Duodenal mucosa (tissue), 2 donors: ENCODE measurements around the gene PFKL.
"Not testable (repeated sequence)": the region's sequence is repeated elsewhere in the genome, so short reads cannot be mapped to it uniquely, and the experiment has no call there.

ENCODE experiments used
- H3K27ac ChIP-seq: one replicate; pipeline ENCODE4 v1.7.0; 2013; ENCODE audit warnings: low read depth, low read length
- H3K27me3 ChIP-seq, 2 donors: one replicate each; pipeline ENCODE4 v1.7.0; 2013; ENCODE audit warnings: low read length in 2 of 2, control low read depth in 1 of 2; ENCODE audit not compliant: insufficient read depth in 2 of 2, control insufficient read depth in 1 of 2
- H3K36me3 ChIP-seq, 2 donors: one replicate each; pipeline ENCODE4 v1.7.0; 2013; ENCODE audit warnings: low read length in 2 of 2, control low read depth in 1 of 2; ENCODE audit not compliant: insufficient read depth in 2 of 2, control insufficient read depth in 1 of 2
- H3K4me1 ChIP-seq, 2 donors: one replicate each; pipeline ENCODE4 v1.7.0; 2013; ENCODE audit warnings: low read length in 2 of 2, control low read depth in 1 of 2; ENCODE audit not compliant: insufficient read depth in 2 of 2, control insufficient read depth in 1 of 2
- H3K4me3 ChIP-seq, 2 donors: one replicate each; pipeline ENCODE4 v1.7.0; 2013; ENCODE audit warnings: low read length in 2 of 2, low read depth in 1 of 2
- H3K9ac ChIP-seq, 2 donors: one replicate each; pipeline ENCODE4 v1.7.0; 2013; ENCODE audit warnings: low read length in 2 of 2, low read depth in 1 of 2
- H3K9me3 ChIP-seq, 2 donors: one replicate each; pipeline ENCODE4 v1.7.0; 2013; ENCODE audit warnings: low read length in 2 of 2, control low read depth in 1 of 2; ENCODE audit not compliant: control insufficient read depth in 1 of 2

PFKL gene

DNA sequence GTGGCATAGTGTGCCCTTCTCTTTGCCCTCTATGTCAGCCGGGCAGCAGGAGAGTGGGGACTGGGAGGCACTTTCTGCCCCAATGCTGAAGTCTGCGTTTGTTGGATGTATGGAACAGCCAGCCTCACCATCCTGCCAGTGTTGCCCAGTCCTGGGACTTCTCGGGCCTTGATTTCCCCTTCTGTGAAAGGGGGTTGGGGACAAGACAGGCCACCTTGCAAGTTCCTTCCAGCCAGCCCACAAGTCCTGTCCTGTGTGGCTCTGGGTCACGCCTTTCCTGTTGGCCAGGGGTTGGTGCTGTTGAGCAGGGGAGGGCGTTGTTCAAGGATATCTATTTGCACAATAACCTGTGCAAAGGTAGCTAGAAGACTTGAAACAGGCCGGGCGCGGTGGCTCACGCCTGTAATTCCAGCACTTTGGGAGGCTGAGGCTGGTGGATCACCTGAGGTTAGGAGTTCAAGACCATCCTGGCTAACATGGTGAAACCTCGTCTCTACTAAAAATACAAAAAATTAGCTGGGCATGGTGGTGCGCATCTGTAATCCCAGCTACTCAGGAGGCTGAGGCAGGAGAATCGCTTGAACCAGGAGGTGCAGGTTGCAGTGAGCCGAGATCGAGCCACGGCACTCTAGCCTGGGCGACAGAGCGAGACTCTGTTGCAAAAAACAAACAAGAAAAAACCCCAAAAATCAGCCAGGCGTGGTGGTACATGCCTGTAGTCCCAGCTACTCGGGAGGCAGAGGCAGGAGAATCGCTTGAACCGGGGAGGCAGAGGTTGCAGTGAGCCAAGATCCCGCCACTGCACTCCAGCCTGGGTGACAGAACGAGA lies 2.9 kb downstream of the PFKL start:
- not testable (repeated sequence) for H3K9me3 ChIP-seq, H3K27me3 ChIP-seq
- H3K36me3 ChIP-seq = peaks cover 8 to 17% of the 10 kb centered on the region in 2 donors
- H3K9ac ChIP-seq = peak overlapping the region; percentile 33 to 74
- H3K4me3 ChIP-seq = peak overlapping the region; percentile 87 to 93
- H3K4me1 ChIP-seq = peaks cover 47 to 62% of the 10 kb centered on the region in 2 donors
- H3K27ac ChIP-seq = peak overlapping the region; percentile 81

DNA sequence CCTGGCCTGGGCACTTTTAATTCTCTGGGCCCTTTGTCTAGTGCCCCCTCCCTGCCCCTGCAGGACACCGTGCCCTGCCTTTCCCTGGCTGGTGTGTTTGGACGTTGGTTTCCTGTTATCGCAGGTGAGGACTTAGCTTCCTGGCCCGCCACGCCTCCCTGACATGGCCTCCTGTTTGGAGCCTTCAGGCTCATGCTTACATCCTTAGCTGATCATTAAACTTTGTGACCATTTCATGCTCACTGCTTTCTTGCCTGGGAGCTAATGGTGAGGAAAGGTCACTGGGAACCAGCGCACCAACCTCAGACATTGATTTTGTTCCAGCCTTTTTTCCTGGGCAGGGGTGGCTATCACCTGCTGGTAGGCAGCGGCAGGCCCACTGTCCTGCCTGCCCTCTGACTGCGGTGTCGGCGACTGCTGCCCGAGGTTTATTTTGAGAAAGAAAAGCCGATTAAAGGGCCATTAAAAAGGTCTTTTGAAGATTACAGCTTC lies 3.7 kb downstream of the PFKL start:
- Histone ChIP-seq H3K27ac (peak overlapping the region; percentile 84), H3K9me3 (no peaks in the 10 kb centered on the region), H3K27me3 (no peaks in the 10 kb centered on the region), H3K9ac (peak overlapping the region; percentile 53 to 66), H3K4me3 (peak overlapping the region; percentile 21 to 32), H3K36me3 (peaks cover 10 to 23% of the 10 kb centered on the region in 2 donors), H3K4me1 (peaks cover 46 to 56% of the 10 kb centered on the region in 2 donors)

DNA sequence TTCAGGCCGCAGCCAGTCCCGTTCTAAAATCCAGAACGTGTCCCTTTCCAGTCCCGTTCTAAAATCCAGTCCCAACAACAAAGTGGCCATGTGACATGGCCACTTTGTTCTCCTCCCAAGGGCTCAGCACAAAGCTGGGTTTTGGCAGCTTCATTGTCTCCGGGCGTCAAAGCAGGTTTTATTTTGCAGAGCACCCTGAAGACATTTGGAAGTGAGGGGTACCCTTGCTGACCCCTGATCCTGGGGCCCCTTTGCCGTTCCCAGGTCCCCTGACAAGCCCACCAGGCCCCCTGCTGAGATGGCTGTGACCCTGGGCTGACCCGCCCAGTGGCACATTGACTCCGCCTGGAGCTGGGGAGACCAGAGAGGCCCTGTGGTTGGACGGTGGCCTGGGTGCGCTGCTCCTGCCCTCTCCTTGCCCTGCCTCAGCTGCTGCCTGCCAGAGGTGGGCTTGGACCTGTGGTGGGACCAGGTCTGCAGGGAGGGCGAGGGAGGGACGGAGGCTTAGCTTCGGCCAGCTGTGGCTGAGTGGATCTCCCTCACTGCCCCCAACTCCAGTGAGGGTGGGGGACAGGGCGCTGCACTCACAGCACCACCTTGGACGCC lies 4.3 kb downstream of the PFKL start:
- peak overlapping the region; percentile 16 to 32 for H3K4me3 ChIP-seq
- H3K9ac ChIP-seq = peak overlapping the region; percentile 53 to 66
- peaks cover 45 to 54% of the 10 kb centered on the region in 2 donors for H3K4me1 ChIP-seq
- H3K9me3 ChIP-seq = no peaks in the 10 kb centered on the region
- H3K27me3 ChIP-seq = no peaks in the 10 kb centered on the region
- H3K36me3 ChIP-seq = peaks cover 10 to 28% of the 10 kb centered on the region in 2 donors
- H3K27ac ChIP-seq = peak overlapping the region; percentile 84

DNA sequence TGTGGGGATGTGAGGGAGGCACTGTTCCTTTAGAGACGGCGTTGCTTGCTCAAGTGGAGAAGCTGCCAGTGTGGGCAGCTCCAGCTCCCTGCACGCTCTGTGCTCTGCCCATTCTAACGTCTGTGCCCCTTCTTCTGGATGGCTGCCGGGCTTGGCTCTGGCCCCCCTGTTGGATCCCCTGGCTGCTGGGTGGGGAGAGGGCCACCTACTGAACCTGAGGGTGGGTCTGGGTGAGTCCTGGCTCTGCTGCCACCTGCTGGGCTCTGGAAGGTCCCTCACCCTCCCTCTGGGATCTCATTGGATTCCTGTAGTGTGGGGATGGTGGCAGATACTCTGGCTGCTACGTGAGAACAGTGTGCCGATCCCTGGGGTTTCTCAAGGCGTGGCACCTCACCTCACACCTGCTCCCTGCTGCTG lies 5.0 kb downstream of the PFKL start:
- H3K27ac ChIP-seq = peak overlapping the region; percentile 23

DNA sequence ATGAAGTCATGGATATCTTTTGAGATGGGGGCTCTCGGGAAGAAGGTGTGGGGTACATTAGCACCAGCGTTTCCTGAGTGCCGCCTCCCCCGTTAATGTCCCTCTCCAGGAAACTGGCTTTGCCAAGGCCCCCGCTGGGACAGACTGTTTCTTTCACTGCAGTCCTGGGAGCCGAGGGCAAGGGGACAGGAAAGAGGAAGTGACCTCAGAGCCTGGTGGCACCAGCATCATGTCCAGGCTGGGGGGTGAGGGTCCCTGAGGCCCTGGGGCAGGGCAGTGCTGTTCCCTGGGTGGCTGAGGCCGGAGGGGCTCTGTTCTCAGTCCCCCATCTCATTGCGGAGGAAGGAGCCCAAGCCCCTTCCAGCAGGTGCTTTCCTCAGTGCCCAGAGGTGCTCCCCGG lies 5.8 kb downstream of the PFKL start:
- H3K9me3 ChIP-seq = no peaks in the 10 kb centered on the region
- H3K4me1 ChIP-seq = peaks cover 41 to 51% of the 10 kb centered on the region in 2 donors
- H3K27ac ChIP-seq = peak overlapping the region; percentile 0
- no peaks in the 10 kb centered on the region for H3K27me3 ChIP-seq
- H3K36me3 ChIP-seq = peaks cover 12 to 41% of the 10 kb centered on the region in 2 donors
- H3K4me3 ChIP-seq = no peak overlapping the region
- no peak overlapping the region for H3K9ac ChIP-seq

More for the DNA sequence above, 5.0 kb downstream of the PFKL start:
- Histone ChIP-seq H3K9ac (no peak overlapping the region), H3K27me3 (no peaks in the 10 kb centered on the region), H3K36me3 (peaks cover 10 to 33% of the 10 kb centered on the region in 2 donors), H3K4me3 (peak overlapping the region in 1 of 2 donors; percentile 32), H3K4me1 (peaks cover 41 to 52% of the 10 kb centered on the region in 2 donors), H3K9me3 (no peaks in the 10 kb centered on the region)

DNA sequence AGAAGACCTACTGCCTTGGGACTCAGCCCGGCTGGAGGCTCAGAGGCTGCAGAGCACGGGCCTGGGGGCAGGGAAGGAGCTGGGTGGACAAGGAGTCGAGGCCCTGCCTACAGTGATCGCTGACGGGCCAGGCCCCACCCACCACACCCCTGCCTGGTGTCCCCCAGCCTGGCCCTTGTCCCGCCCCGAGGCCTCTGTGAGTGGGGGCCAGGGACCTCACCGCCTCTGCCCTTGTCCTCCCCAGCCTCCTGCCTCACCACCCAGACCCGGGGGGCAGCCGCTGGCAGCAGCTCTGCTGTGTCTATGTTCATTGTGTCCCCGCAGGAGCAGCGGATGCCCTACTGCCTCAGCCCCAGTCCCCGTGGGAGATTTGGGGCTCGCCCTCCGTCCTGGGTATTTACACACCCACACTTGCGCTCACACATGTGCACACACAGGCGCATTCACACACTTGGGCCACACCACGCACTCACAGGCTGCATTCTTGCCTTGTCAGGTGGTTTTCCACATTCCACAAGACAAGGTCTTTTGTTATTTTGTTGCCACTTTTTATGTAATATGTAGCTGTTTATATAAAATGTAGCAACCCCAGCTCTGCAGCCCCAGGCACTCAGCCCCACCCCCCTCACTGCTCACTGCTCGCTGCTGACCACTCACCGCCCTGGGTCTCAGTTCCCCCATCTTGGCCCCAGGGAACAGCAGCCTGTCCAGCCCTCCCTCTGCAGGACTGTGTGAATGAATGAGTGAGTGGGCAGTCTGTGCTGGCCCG lies 7.3 kb downstream of the PFKL start:
- H3K4me3 ChIP-seq = no peak overlapping the region
- no peak overlapping the region for H3K27ac ChIP-seq
- peaks cover 28 to 36% of the 10 kb centered on the region in 2 donors for H3K4me1 ChIP-seq
- H3K9ac ChIP-seq = no peak overlapping the region
- H3K27me3 ChIP-seq = no peaks in the 10 kb centered on the region
- H3K9me3 ChIP-seq = no peaks in the 10 kb centered on the region
- H3K36me3 ChIP-seq = peaks cover 22 to 55% of the 10 kb centered on the region in 2 donors

DNA sequence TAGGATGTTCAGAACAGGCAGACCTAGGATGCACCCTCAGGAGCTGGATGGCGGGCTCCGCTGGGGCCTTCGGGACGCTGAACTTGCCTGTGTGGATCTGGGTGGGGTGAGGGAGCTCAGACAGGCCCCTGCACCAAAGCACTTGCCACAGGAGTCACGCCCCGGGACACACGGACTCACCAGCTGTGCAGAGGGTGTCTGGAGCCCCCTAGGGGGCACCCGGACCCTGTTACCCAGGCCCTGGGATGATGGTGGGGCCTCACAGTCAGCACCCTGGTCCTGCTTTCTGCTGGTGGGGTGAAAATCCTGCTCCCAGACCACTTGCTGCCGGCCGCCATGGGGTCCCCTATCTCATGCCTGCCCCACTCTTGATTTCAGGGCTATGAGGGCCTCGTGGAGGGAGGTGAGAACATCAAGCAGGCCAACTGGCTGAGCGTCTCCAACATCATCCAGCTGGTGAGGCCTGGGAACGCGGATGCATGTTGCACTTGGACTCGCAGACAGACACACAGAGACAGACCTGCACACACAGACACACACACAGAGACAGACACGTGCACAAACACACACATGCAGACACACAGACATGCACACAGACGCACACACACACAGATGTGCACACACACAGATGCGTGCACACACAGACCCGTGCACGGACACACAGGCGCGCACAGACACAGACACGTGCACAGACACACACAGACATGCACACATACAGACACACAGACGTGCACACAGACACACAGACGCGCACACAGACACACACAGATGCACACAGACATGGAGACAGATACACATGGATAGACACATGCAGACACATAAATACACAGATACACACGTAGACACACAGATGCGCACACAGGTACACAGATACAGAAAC lies 11.0 kb downstream of the PFKL start:
- Histone ChIP-seq H3K36me3 (peaks cover 32 to 86% of the 10 kb centered on the region in 2 donors), H3K9me3 (no peaks in the 10 kb centered on the region), H3K9ac (no peak overlapping the region)

DNA sequence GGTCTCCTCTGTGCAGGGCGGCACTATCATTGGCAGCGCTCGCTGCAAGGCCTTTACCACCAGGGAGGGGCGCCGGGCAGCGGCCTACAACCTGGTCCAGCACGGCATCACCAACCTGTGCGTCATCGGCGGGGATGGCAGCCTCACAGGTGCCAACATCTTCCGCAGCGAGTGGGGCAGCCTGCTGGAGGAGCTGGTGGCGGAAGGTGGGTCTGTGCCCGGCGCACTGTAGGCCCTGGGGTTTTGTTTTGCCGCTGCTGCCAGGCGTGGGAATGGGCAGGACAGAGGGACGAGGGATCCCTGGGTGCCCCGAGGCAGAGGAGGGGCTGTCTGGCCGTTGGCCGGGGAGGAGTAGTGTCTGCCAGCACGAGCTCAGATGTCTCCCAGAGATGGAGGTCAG lies 12.2 kb downstream of the PFKL start:
- Histone ChIP-seq H3K4me1 (no peaks in the 10 kb centered on the region), H3K4me3 (no peak overlapping the region), H3K9me3 (no peaks in the 10 kb centered on the region), H3K36me3 (peaks cover 35 to 90% of the 10 kb centered on the region in 2 donors), H3K27me3 (no peaks in the 10 kb centered on the region), H3K27ac (no peak overlapping the region), H3K9ac (no peak overlapping the region)

More for the DNA sequence above, 11.0 kb downstream of the PFKL start:
- H3K4me3 ChIP-seq = no peak overlapping the region
- no peaks in the 10 kb centered on the region for H3K4me1 ChIP-seq
- H3K27ac ChIP-seq = no peak overlapping the region
- H3K27me3 ChIP-seq = no peaks in the 10 kb centered on the region

DNA sequence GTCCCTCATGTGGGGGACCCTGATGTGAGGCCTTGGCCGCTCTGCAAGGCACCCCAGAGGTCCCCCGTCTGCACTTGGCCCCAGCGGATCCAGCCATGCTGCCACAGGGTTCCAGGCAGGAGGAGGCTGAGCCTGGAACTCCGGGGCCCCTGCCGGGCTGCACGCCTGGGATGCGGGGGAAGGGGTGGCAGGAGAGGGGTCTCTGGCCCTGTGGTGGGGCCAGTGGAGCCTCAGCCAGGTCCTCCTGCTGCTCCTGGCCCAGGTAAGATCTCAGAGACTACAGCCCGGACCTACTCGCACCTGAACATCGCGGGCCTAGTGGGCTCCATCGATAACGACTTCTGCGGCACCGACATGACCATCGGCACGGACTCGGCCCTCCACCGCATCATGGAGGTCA lies 12.9 kb downstream of the PFKL start:
- Histone ChIP-seq H3K27ac (no peak overlapping the region), H3K36me3 (peaks cover 33 to 90% of the 10 kb centered on the region in 2 donors), H3K9ac (no peak overlapping the region), H3K4me3 (no peak overlapping the region), H3K27me3 (no peaks in the 10 kb centered on the region), H3K4me1 (no peaks in the 10 kb centered on the region), H3K9me3 (no peaks in the 10 kb centered on the region)
